ENCODE results near the gene ZDHHC9. TPM values are rescaled to one million over a fixed set of nuclear protein-coding genes. Genes with fewer than 3 reads are reported as not detected.

Gene ZDHHC9
- total and polyA plus RNA-seq, 12 donors = 4.2 to 22.8 (median 11.4) TPM

- intact Hi-C loops (cut with DNase I) = loop anchor here in 1 of 10 donors (10.0 kb wide), 2 partner anchors 199 to 229 kb away; no protein-coding TSS in a partner anchor
- peaks cover 0 to 10% (median 0%) of the 10 kb centered on the region in 9 donors for H3K36me3 ChIP-seq
- TF ChIP-seq CTCF (IDR thresholded peaks at IDR 0.05) = no peak
- no peak overlapping the region for H3K4me3 ChIP-seq
- no peaks in the 10 kb centered on the region for H3K27me3 ChIP-seq
- H3K4me1 ChIP-seq = peaks cover 0 to 4% (median 0%) of the 10 kb centered on the region in 9 donors
- DNase-seq (no peak), ATAC-seq (peak in 1 of 8 donors; percentile 65)
- WGBS, 2 donors = 89 to 95% methylated on average over 5 of the region's 5 CpGs
- no peaks in the 10 kb centered on the region for H3K9me3 ChIP-seq
- no peak overlapping the region for H3K27ac ChIP-seq
Observed at GRCh38 chrX:129833153-129833990, 10.3 kb downstream of the ZDHHC9 start.

GRCh38 chrX:129831091-129831885, 12.4 kb downstream of the ZDHHC9 start:
- Histone ChIP-seq H3K4me1 (peaks cover 0 to 4% (median 0%) of the 10 kb centered on the region in 9 donors), H3K4me3 (no peak overlapping the region), H3K9me3 (no peaks in the 10 kb centered on the region), H3K36me3 (peaks cover 0 to 16% (median 0%) of the 10 kb centered on the region in 9 donors), H3K27me3 (no peaks in the 10 kb centered on the region), H3K27ac (peak overlapping the region in 1 of 10 donors; percentile 4)
- DNase-seq (peak; percentile 4 to 17), ATAC-seq (peak in 6 of 8 donors; percentile 21 to 76 (median 48))
- intact Hi-C loops (cut with DNase I) = loop anchor here in 1 of 10 donors (10.0 kb wide), 2 partner anchors 196 to 226 kb away; no protein-coding TSS in a partner anchor
- WGBS, 2 donors = 55 to 57% methylated on average over 8 of the region's 8 CpGs
- TF ChIP-seq CTCF (IDR thresholded peaks at IDR 0.05) = no peak

GRCh38 chrX:129830494-129830893, 13.2 kb downstream of the ZDHHC9 start:
- no peak for TF ChIP-seq CTCF (IDR thresholded peaks at IDR 0.05)
- WGBS, 2 donors = 64 to 76% methylated on average over 4 of the region's 4 CpGs
- peaks cover 0 to 16% (median 0%) of the 10 kb centered on the region in 9 donors for H3K36me3 ChIP-seq
- H3K27me3 ChIP-seq = no peaks in the 10 kb centered on the region
- no peak for ATAC-seq
- peak overlapping the region in 1 of 10 donors; percentile 4 for H3K27ac ChIP-seq
- peaks cover 0 to 4% (median 0%) of the 10 kb centered on the region in 9 donors for H3K4me1 ChIP-seq
- intact Hi-C loops (cut with DNase I) = loop anchor here in 1 of 10 donors (10.0 kb wide), 2 partner anchors 196 to 226 kb away; no protein-coding TSS in a partner anchor
- no peak overlapping the region for H3K4me3 ChIP-seq
- DNase-seq = no peak
- H3K9me3 ChIP-seq = no peaks in the 10 kb centered on the region

Measured in heart right ventricle (tissue), 16 donors.